ENCODE data around the gene OPTC. TPM values are rescaled to one million over a fixed set of nuclear protein-coding genes. Genes with fewer than 3 reads are reported as not detected.

Gene OPTC
- total RNA-seq, 1 donor from 2014 or later, result 0.36 TPM

GRCh38 chr1:203473781-203474305, 20.1 kb upstream of the OPTC start:
- Mint-ChIP-seq H3K27me3 (ENCODE audit: unreplicated experiment) (peaks cover 2% of the 10 kb centered on the region), H3K27ac (ENCODE audit: unreplicated experiment) (no peak overlapping the region), H3K4me1 (ENCODE audit: unreplicated experiment) (peaks cover 5% of the 10 kb centered on the region), H3K9me3 (ENCODE audit: unreplicated experiment) (no peaks in the 10 kb centered on the region), H3K36me3 (ENCODE audit: low read depth, unreplicated experiment) (no peaks in the 10 kb centered on the region), H3K4me3 (ENCODE audit: unreplicated experiment) (no peak overlapping the region)
- DNase-seq (ENCODE audit: low spot score), result no peak
- no peak for TF ChIP-seq CTCF (IDR thresholded peaks at IDR 0.05; ENCODE audit: unreplicated experiment)

- no peak for DNase-seq (ENCODE audit: low spot score)
- Mint-ChIP-seq H3K36me3 (ENCODE audit: low read depth, unreplicated experiment) (no peaks in the 10 kb centered on the region), H3K27ac (ENCODE audit: unreplicated experiment) (no peak within 1 kb of the TSS), H3K4me3 (ENCODE audit: unreplicated experiment) (no peak within 1 kb of the TSS), H3K9me3 (ENCODE audit: unreplicated experiment) (no peaks in the 10 kb centered on the region), H3K4me1 (ENCODE audit: unreplicated experiment) (peaks cover 5% of the 10 kb centered on the region), H3K27me3 (ENCODE audit: unreplicated experiment) (peaks cover 6% of the 10 kb centered on the region)
- no peak for TF ChIP-seq CTCF (IDR thresholded peaks at IDR 0.05; ENCODE audit: unreplicated experiment)
Measured at GRCh38 chr1:203475012-203475981, 18.7 kb upstream of the OPTC start, which contains the start of gene PRELP. Gene PRELP (plus strand): TSS chr1:203475806. CDS start chr1:203483185, 7,379 bp downstream.

GRCh38 chr1:203476216-203476814, 17.6 kb upstream of the OPTC start:
- H3K27ac Mint-ChIP-seq (ENCODE audit: unreplicated experiment), result no peak overlapping the region
- H3K27me3 Mint-ChIP-seq (ENCODE audit: unreplicated experiment), result peaks cover 6% of the 10 kb centered on the region
- DNase-seq (ENCODE audit: low spot score), result no peak
- H3K36me3 Mint-ChIP-seq (ENCODE audit: low read depth, unreplicated experiment), result peaks cover 2% of the 10 kb centered on the region
- peaks cover 10% of the 10 kb centered on the region for H3K4me1 Mint-ChIP-seq (ENCODE audit: unreplicated experiment)
- H3K4me3 Mint-ChIP-seq (ENCODE audit: unreplicated experiment), result no peak overlapping the region
- TF ChIP-seq CTCF (IDR thresholded peaks at IDR 0.05; ENCODE audit: unreplicated experiment), result no peak
- no peaks in the 10 kb centered on the region for H3K9me3 Mint-ChIP-seq (ENCODE audit: unreplicated experiment)

- no peak for TF ChIP-seq CTCF (IDR thresholded peaks at IDR 0.05; ENCODE audit: unreplicated experiment)
- Mint-ChIP-seq H3K36me3 (ENCODE audit: low read depth, unreplicated experiment) (peaks cover 3% of the 10 kb centered on the region), H3K9me3 (ENCODE audit: unreplicated experiment) (no peaks in the 10 kb centered on the region), H3K27me3 (ENCODE audit: unreplicated experiment) (peaks cover 6% of the 10 kb centered on the region), H3K4me1 (ENCODE audit: unreplicated experiment) (peaks cover 10% of the 10 kb centered on the region), H3K4me3 (ENCODE audit: unreplicated experiment) (no peak overlapping the region), H3K27ac (ENCODE audit: unreplicated experiment) (no peak overlapping the region)
- no peak for DNase-seq (ENCODE audit: low spot score)
Measured at GRCh38 chr1:203477748-203478147, 16.2 kb upstream of the OPTC start.
